Lung (tissue), 12 donors: ENCODE data around the gene ZCCHC8. TPM values are rescaled to one million over a fixed set of nuclear protein-coding genes. Genes with fewer than 3 reads are reported as not detected.

Experiments
- ATAC-seq: fragments of 200-7000 bp; cut with Tn5 transposase; one replicate; pipeline ENCODE4 v1.9.1; 2020; ENCODE audit warnings: moderate number of reproducible peaks; ENCODE audit not compliant: insufficient read depth, low FRiP score
- DNase-seq, 3 donors: peaks; one replicate each; pipeline ENCODE4 v3.0.0-alpha.2; 2013 to 2017
- H3K27ac ChIP-seq, 2 donors: one replicate each; pipeline ENCODE4 v1.5.1; 2013; ENCODE audit warnings: mild to moderate bottlenecking in 2 of 2, moderate library complexity in 2 of 2, control low read depth in 1 of 2, inconsistent platforms in 1 of 2, low read depth in 1 of 2, low read length in 1 of 2
- H3K27me3 ChIP-seq, 3 donors: one replicate each; pipeline ENCODE4 v1.5.1; 2013; ENCODE audit warnings: low read length in 2 of 3; ENCODE audit not compliant: control insufficient read depth in 3 of 3, insufficient read depth in 3 of 3
- H3K36me3 ChIP-seq, 4 donors: one replicate each; pipeline ENCODE4 v1.5.1; 2013; ENCODE audit warnings: low read length in 4 of 4, mild to moderate bottlenecking in 1 of 4, moderate library complexity in 1 of 4; ENCODE audit not compliant: control insufficient read depth in 4 of 4, insufficient read depth in 4 of 4
- H3K4me1 ChIP-seq, 5 donors: one replicate each; pipeline ENCODE4 v1.5.1; 2013; ENCODE audit warnings: low read length in 5 of 5, mild to moderate bottlenecking in 2 of 5, moderate library complexity in 1 of 5; ENCODE audit not compliant: control insufficient read depth in 5 of 5, insufficient read depth in 5 of 5
- H3K4me3 ChIP-seq: one replicate; pipeline ENCODE4 v1.5.1; 2013; ENCODE audit warnings: mild to moderate bottlenecking, control low read depth, moderate library complexity
- H3K9ac ChIP-seq, 2 donors: one replicate each; pipeline ENCODE4 v1.5.1; 2013; ENCODE audit warnings: low read length in 2 of 2, control low read depth in 1 of 2; ENCODE audit not compliant: insufficient read depth in 1 of 2
- H3K9me3 ChIP-seq, 4 donors: one replicate each; pipeline ENCODE4 v1.5.1; 2013; ENCODE audit warnings: low read length in 3 of 4, mild to moderate bottlenecking in 1 of 4, moderate library complexity in 1 of 4; ENCODE audit not compliant: control insufficient read depth in 4 of 4, insufficient read depth in 3 of 4
- CTCF ChIP-seq: IDR thresholded peaks from 2 replicates; pipeline ENCODE4 v1.5.1; 2012; ENCODE audit warnings: mild to moderate bottlenecking; ENCODE audit errors: control extremely low read depth, extremely low read depth
- WGBS, 2 donors: extraction: QIAGEN DNeasy Blood & Tissue Kit; methylation state at CpG; one replicate each; pipeline ENCODE4 v1.1.7; 2013; 5-methylcytosine and 5-hydroxymethylcytosine counted together
- polyA plus RNA-seq, 2 donors: library from polyadenylated mRNA; stranded (reverse); fragments of 200-250 nt; gene quantifications; one replicate each; pipeline ENCODE4 v1.2.1, GENCODE V29; 2013
- total RNA-seq, 2 donors: library from RNA; depleted of rRNA in 1 of 2; stranded (reverse); fragments of >200 nt in 1 of 2; gene quantifications; one replicate each; pipeline ENCODE4 v1.2.1, GENCODE V29; 2014 to 2021
- donor health status: control.
- donor health status: control.
- donor health status: Bipolar disorder and iron deficiency.
- donor health status: healthy.
- donor health status: DM: yes; HTN: yes; CAD: no.

The ZCCHC8 gene
- total and polyA plus RNA-seq, 4 donors: 12.8 to 48.1 (median 21.8) TPM

- Histone ChIP-seq H3K4me1 (no peaks in the 10 kb centered on the region), H3K9me3 (no peaks in the 10 kb centered on the region), H3K9ac (no peak overlapping the region), H3K27me3 (no peaks in the 10 kb centered on the region), H3K4me3 (no peak overlapping the region), H3K36me3 (peaks cover 45 to 76% (median 56%) of the 10 kb centered on the region in 4 donors), H3K27ac (no peak overlapping the region)
- DNase-seq: no peak
- TF ChIP-seq CTCF: no peak
- ATAC-seq: no peak
- 94 to 97% methylated on average over 5 of the region's 5 CpGs for WGBS, 2 donors
Measured at GRCh38 chr12:122508163-122508562, 7.4 kb upstream of the ZCCHC8 start.

- no peaks in the 10 kb centered on the region for H3K9me3 ChIP-seq
- WGBS, 2 donors: 93% methylated on average over 5 of the region's 5 CpGs
- peaks cover 38 to 65% (median 49%) of the 10 kb centered on the region in 4 donors for H3K36me3 ChIP-seq
- ATAC-seq: no peak
- H3K27ac ChIP-seq: no peak overlapping the region
- H3K9ac ChIP-seq: no peak overlapping the region
- DNase-seq: no peak
- H3K4me1 ChIP-seq: no peaks in the 10 kb centered on the region
- H3K27me3 ChIP-seq: no peaks in the 10 kb centered on the region
- H3K4me3 ChIP-seq: no peak overlapping the region
- TF ChIP-seq CTCF: no peak
Measured at GRCh38 chr12:122506393-122506938, 5.7 kb upstream of the ZCCHC8 start.

GRCh38 chr12:122505419-122506051 lies 4.8 kb upstream of the ZCCHC8 start:
- Histone ChIP-seq H3K9ac (no peak overlapping the region), H3K36me3 (peaks cover 36 to 61% (median 45%) of the 10 kb centered on the region in 4 donors), H3K27ac (no peak overlapping the region), H3K4me1 (peaks cover 0 to 5% (median 0%) of the 10 kb centered on the region in 5 donors), H3K4me3 (no peak overlapping the region), H3K27me3 (no peaks in the 10 kb centered on the region), H3K9me3 (no peaks in the 10 kb centered on the region)
- DNase-seq (no peak), ATAC-seq (no peak)
- 70 to 85% methylated on average over 11 of the region's 11 CpGs for WGBS, 2 donors
- no peak for TF ChIP-seq CTCF
